GM18870 (cell line): ENCODE measurements around the gene KRTAP13-3.

Experiments used
- ATAC-seq: cut with Tn5 transposase; IDR thresholded peaks from one replicate; pipeline ENCODE4 v1.9.1; 2021; ENCODE audit warnings: moderate library complexity; ENCODE audit not compliant: unreplicated experiment

The KRTAP13-3 gene

GRCh38 chr21:30425826-30426225 lies at the start of gene KRTAP13-3:
TSS of gene KRTAP13-3 (minus strand) at chr21:30425926. CDS start at chr21:30425912, 14 bp downstream.
- no peak for ATAC-seq

GRCh38 chr21:30468900-30469714 lies 43.4 kb upstream of the KRTAP13-3 start:
- ATAC-seq: no peak

GRCh38 chr21:30463713-30464112 lies 38.0 kb upstream of the KRTAP13-3 start:
- ATAC-seq: peak; percentile 42

GRCh38 chr21:30448514-30448913 lies 22.8 kb upstream of the KRTAP13-3 start:
- no peak for ATAC-seq

- no peak for ATAC-seq
Measured at GRCh38 chr21:30447056-30447455, 21.3 kb upstream of the KRTAP13-3 start.

- ATAC-seq: no peak
Measured at GRCh38 chr21:30444204-30444603, 18.5 kb upstream of the KRTAP13-3 start.

- no peak for ATAC-seq
Measured at GRCh38 chr21:30443226-30443625, 17.5 kb upstream of the KRTAP13-3 start.

GRCh38 chr21:30439975-30440374 lies 14.2 kb upstream of the KRTAP13-3 start, which contains the start of gene KRTAP15-1:
TSS of gene KRTAP15-1 (plus strand) at chr21:30440275. CDS start at chr21:30440328, 53 bp downstream.
- ATAC-seq: no peak

GRCh38 chr21:30437010-30437565 lies 11.4 kb upstream of the KRTAP13-3 start:
- ATAC-seq: no peak

- ATAC-seq: peak; percentile 65
Measured at GRCh38 chr21:30434033-30434631, 8.4 kb upstream of the KRTAP13-3 start.

- ATAC-seq: no peak
Measured at GRCh38 chr21:30430170-30430655, 4.5 kb upstream of the KRTAP13-3 start, which contains the start of gene KRTAP13-4. TSS of gene KRTAP13-4 (plus strand) at chr21:30430220. CDS start at chr21:30430276, 56 bp downstream.

GRCh38 chr21:30426731-30427130 lies 1.0 kb upstream of the KRTAP13-3 start:
- no peak for ATAC-seq

GRCh38 chr21:30415993-30416392 lies 9.7 kb downstream of the KRTAP13-3 start:
- no peak for ATAC-seq

- peak; percentile 64 for ATAC-seq
Measured at GRCh38 chr21:30408782-30409494, 16.8 kb downstream of the KRTAP13-3 start.

- ATAC-seq: no peak
Measured at GRCh38 chr21:30395731-30396130, 30.0 kb downstream of the KRTAP13-3 start, which contains the start of gene KRTAP13-1. TSS of gene KRTAP13-1 (plus strand) at chr21:30396031. CDS start at chr21:30396087, 56 bp downstream.

- no peak for ATAC-seq
Measured at GRCh38 chr21:30391492-30392025, 34.2 kb downstream of the KRTAP13-3 start.

GRCh38 chr21:30382201-30382600 lies 43.5 kb downstream of the KRTAP13-3 start:
- no peak for ATAC-seq
